Activated effector memory CD4-positive, alpha-beta T cell treated with Interleukin-2 at 50 U/mL for 16 hours (primary cell): ENCODE results near the gene CLBA1.

ENCODE experiments used
- DNase-seq: peaks from one replicate; pipeline ENCODE4 v3.0.0-alpha.2; 2020

CLBA1 gene

GRCh38 chr14:104968541-104969401, 16.8 kb upstream of the CLBA1 start:
- DNase-seq, result no peak

DNA sequence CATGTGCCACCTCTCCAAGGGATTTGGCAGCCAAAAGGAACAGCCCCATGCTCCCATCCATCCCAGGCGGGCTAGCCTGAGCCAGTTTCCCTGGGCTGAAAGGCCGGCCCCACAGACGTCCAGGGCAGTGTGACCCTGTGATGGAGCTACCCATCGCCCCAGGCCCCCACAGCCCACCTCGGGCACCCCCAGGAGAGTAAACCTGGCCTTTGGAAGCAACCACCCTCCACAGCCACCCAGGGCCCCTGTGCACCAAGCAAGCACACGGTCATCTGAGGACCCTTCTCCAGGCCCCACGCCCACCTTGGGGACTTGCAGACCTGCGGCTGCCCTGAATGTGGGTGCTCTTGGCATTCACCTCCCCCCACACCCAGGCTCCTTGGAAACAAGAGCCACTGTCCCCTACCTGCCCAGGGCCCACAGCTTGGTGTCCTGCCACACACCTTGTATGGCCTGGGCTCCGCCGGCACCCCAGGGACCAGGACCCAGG, 15.8 kb upstream of the CLBA1 start:
- DNase-seq, result no peak

DNA sequence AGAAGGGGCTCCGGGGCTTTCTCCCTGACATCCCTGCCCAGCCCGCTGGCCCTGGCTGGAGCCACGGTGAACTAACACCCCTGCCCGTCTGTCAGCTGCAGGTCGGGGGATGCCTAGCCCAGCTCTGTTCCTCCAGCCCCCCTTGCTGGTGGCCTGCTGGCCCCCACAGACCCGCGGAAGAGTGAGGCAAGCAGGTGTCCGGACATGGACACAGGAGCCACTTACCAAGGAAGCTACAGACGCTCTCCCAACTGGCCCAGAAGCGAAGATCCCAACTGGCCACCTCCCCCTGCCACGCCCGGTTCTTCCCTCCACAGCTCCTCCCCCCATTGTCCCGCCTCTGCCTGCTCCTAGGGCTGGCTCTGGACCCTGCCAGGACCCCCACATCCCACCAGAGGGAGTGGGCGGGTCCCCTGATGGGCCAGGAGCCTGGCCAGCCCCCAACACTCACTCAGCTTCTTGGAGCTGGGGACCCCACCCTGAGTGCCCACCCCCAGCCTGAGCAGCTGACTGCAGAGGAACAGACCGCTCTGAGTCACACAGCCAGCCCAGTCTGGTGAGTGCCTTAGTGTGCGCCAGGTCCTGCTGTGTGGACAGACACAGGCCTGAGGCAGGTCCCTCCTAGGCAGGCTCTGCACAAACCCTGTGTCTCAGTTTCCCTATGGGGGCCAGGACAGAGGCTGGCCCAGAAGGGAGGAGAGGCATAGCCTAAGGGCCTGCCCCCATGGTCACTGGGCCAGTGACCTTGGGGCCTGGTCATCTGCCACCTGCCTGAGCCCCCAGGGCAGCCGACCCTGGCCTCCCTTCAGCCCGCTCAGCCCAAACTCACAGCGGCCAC, 15.1 kb upstream of the CLBA1 start:
- no peak for DNase-seq

DNA sequence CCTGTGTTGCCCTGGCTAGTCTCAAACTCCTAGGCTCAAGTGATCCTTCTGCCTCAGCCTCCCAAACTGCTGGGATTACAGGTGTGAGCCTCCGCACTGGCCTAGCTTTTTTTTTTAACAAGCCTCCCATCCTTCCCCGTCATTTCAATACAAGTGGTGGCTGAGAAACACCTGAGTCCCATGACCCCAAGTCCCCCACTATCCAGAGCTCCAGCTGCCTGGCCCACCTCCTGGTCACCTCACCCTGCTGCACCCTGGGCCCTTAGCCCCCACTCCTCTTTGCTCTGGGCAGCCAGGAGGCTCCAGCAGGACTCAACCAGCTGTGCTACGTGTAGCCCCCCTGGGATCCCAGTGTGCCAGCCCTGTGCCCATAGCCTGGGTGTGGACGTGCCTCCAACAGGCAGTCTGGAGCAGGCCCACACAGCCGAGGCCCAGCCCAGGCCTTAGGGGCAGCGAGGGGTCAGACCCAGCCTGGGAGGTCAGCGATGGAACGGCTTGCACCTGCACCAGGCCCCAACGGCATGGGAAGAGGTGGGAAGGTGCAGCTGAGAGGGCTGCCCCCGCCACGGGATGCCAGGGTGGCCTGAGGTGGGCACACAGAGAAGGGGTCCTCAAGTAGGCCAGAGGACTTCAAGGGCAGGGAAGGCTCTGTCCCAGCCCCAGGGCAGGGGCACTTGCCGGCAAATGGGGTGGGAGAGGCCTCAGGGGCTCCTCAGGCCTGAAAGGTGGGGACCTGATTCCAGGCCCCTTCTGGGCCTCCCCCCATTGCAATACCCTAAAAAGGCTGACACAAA, 13.9 kb upstream of the CLBA1 start:
- no peak for DNase-seq

GRCh38 chr14:104972301-104973134, 13.1 kb upstream of the CLBA1 start:
- DNase-seq, result no peak

GRCh38 chr14:104973135-104973384, 12.5 kb upstream of the CLBA1 start:
- DNase-seq, result no peak

GRCh38 chr14:104973385-104974145, 12.0 kb upstream of the CLBA1 start:
- DNase-seq, result no peak

GRCh38 chr14:104974146-104974541, 11.4 kb upstream of the CLBA1 start:
- no peak for DNase-seq

- no peak for DNase-seq
These were observed 10.8 kb upstream of the CLBA1 start for GRCh38 chr14:104974665-104975390.

- no peak for DNase-seq
These were observed 9.9 kb upstream of the CLBA1 start for GRCh38 chr14:104975481-104976197.

- DNase-seq, result peak; percentile 79
These were observed 9.2 kb upstream of the CLBA1 start for GRCh38 chr14:104976198-104977007.

- DNase-seq, result no peak
These were observed 8.4 kb upstream of the CLBA1 start for GRCh38 chr14:104977008-104977680.

- peak; percentile 17 for DNase-seq
These were observed 7.6 kb upstream of the CLBA1 start, which contains the start of gene AHNAK2 for GRCh38 chr14:104977681-104978653. AHNAK2 (minus strand) TSS chr14:104978374; CDS start chr14:104978237, 137 bp downstream.

GRCh38 chr14:104978746-104979691, 6.6 kb upstream of the CLBA1 start:
- no peak for DNase-seq

DNA sequence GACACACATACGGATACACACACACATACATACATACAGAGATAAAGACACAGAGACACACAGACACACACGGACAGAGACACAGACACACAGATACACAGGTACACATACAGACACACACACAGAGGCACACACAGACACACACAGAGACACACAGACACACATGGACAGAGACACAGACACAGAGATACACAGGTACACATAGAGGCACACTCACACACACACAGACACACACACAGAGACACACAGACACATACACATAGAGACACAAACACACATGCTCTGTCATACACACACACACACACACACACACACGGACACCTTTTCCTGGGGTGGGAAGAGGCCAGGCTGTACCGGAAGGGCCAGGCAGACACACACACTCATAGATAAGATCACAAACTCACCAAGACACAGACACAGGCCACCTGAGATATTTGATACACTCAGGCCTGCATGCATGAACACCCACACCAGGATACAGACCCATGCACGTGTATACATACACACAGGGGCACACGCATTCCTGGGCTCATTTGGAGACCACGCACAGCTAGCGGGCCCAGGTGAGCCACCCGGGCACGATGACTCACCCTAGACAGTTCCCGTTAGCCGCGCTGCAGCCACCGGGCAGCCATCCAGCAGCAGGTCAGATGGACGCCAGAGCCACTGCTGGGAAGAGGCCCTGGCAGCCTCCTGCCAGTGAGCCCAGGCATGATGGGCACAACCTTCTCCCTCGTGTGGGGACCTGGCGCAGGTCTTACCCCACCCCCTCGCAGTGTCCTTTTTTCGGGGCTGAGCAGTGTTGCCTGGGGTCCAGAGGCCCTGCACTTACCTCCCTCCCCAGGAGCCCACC, 5.6 kb upstream of the CLBA1 start:
- DNase-seq, result no peak
